ENCODE results near the gene ATF5.

- TF ChIP-seq CTCF (IDR thresholded peaks at IDR 0.05) (no peak), ZFX (IDR thresholded peaks at IDR 0.05; ENCODE audit: borderline replicate concordance) (no peak)
Observed at GRCh38 chr19:49927526-49928264, 1.3 kb upstream of the ATF5 start.
